NB4 (cell line): ENCODE measurements around the gene CFAP46.

Experiments
- POLR2A ChIP-seq: IDR thresholded peaks from 2 replicates; pipeline ENCODE4 v1.6.1; 2011; ENCODE audit warnings: mild to moderate bottlenecking; ENCODE audit not compliant: insufficient read length; ENCODE audit errors: extremely low read depth
- TF ChIP-seq, protein P1 (sequence below): IDR thresholded peaks from one replicate; pipeline ENCODE4 v1.5.1; 2012; ENCODE audit warnings: low read depth, low read length

GRCh38 chr10:132939378-132939955 lies 2.9 kb downstream of the CFAP46 start:
- TF ChIP-seq, protein P1, sequence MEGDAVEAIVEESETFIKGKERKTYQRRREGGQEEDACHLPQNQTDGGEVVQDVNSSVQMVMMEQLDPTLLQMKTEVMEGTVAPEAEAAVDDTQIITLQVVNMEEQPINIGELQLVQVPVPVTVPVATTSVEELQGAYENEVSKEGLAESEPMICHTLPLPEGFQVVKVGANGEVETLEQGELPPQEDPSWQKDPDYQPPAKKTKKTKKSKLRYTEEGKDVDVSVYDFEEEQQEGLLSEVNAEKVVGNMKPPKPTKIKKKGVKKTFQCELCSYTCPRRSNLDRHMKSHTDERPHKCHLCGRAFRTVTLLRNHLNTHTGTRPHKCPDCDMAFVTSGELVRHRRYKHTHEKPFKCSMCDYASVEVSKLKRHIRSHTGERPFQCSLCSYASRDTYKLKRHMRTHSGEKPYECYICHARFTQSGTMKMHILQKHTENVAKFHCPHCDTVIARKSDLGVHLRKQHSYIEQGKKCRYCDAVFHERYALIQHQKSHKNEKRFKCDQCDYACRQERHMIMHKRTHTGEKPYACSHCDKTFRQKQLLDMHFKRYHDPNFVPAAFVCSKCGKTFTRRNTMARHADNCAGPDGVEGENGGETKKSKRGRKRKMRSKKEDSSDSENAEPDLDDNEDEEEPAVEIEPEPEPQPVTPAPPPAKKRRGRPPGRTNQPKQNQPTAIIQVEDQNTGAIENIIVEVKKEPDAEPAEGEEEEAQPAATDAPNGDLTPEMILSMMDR: no peak
- no peak for TF ChIP-seq POLR2A
